G401 (cell line): ENCODE data around the gene PCBP3. TPM values are rescaled to one million over a fixed set of nuclear protein-coding genes. Genes with fewer than 3 reads are reported as not detected.
"Not testable (repeated sequence)": the region's sequence is repeated elsewhere in the genome, so short reads cannot be mapped to it uniquely, and the experiment has no call there.

Source experiments
- DNase-seq: peaks from one replicate; pipeline ENCODE4 v3.0.0-alpha.2; 2015; ENCODE audit warnings: low spot score
- in situ Hi-C: cut with HindIII; loops from 2 replicates; pipeline ENCODE4 v1.10.0; 2016; ENCODE audit warnings: low sequenced_read_pairs, mixed read lengths
- total RNA-seq: library from RNA; depleted of rRNA; stranded (reverse); fragments of >200 nt; shearing (Covaris generic); gene quantifications from 2 replicates; pipeline ENCODE4 v1.2.3, GENCODE V29; 2014

The PCBP3 gene
- total RNA-seq, 1 experiment from 2014 or later = 1.7 TPM

DNA sequence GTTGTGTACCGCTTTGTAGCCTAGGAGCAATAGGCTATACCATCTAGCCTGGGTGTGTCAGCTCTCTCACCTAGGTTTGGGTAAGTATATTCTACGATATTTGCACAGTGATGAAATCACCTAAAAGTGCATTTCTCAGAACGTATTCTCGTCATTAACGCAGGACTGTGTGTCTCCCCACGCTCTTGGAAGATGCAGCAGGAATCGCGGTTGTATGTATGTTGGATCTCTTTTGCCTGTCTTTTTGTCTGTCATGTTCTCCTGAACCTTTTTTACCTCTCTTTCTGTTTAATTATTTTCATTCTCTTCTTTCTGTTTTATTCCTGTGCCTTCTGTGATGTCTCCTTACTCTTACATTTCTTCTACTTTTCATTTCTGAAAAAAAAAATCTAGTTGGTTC is 197.5 kb downstream of the PCBP3 start:
- no peak for DNase-seq
- in situ Hi-C loops = no loop called here

DNA sequence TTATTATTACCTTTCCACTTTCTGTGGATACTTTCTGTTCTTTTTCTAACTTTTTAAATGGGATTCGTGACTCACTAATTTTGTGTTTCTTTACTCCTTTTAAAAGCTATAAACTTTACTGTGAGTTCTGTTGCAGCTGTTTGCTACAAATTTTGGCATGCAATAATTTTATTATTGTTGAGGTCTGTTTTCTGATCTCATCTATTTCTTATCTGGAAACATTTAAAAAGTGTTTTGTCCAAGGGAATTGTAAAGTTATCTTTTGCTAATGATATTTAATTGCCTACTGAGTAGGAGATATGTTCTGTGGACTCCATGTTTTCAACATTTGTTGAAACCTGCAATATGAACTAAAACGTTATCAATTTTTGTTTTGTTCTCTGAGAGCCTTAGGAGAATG is 199.9 kb downstream of the PCBP3 start:
- in situ Hi-C loops = no loop called here
- DNase-seq = no peak

DNA sequence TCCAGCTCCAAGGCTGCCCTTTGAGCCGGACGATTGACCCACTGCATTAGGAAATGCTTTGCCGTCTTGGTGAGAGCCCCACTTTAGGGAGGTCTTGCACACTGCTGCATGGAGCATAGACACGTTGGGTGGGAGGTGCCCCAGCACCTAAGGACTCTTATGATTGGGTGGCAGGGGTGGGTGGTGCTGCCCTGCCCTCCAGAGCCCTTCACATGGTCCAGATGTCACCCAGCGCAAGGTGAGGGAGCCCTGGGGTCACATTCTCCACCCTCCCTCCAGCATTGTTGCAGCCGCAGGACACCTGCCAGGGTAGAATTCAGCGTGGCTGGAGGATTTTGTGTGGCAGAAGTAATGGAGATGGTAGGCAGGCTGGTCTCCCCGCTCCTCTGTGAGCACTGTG is 200.7 kb downstream of the PCBP3 start:
- in situ Hi-C loops = no loop called here

GRCh38 chr21:45845063-45845769 is 201.7 kb downstream of the PCBP3 start:
- in situ Hi-C loops = no loop called here
- no peak for DNase-seq

More for the DNA sequence above, 200.7 kb downstream of the PCBP3 start:
- no peak for DNase-seq

- DNase-seq = no peak
- in situ Hi-C loops = no loop called here
These were observed 202.2 kb downstream of the PCBP3 start for GRCh38 chr21:45845770-45846090.

DNA sequence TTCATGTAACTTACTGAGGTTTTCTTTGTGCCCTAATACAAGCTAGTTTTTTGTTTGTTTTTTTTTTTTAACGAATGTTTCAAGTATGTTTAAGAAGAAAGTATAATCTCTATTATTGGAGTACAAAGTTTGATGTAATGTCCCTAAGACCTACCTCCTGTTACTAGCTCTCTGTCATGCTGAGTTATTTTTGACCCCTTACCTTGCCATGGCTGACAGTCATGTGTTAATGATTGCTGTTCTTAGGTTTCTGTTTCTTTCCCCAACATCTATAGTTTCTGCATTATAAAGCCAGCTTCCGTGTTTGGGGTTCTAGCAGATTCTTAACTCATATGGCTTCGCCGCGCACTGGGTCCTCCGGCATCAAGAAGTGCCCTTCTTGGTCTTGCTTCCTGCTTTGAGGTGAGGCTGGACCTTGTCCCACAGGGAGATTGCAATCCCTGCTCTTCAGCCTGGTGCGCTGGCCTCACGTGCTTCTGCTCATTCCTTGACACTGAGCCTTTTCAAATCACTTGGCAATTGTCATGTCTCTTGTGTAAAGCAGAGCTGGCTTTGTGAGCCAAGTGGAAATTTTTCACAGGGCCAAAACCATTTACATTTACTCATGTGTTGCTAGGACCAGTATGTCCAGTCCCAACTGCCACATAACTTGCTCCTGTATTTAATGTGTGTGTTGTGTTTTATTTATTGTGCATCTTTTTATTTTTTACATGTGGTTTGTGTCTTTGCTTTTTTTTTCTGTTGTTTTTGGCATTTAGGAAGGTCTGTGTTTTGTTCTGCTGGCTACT is 203.0 kb downstream of the PCBP3 start:
- peak; percentile 94 for DNase-seq
- in situ Hi-C loops = no loop called here

DNA sequence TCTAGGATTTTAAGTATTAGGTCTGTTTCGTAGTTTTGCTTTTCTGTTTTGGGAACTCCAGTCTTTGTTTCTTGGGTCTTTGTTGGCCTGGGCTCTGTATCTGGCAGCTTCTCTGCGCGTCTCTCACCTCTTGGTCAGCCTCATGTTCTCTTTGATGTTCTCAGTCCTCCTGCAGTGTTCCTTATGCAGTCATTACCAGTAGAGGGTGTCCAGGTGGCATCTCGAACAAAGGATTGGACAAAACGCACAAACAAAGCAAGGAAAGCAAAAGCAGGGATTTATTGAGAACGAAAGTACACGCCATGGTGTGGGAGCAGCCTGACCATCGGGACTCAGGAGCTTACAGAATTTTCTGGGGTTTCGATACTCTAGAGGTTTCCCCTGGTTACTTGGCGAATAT is 204.3 kb downstream of the PCBP3 start:
- peak; percentile 95 for DNase-seq
- in situ Hi-C loops = no loop called here

DNA sequence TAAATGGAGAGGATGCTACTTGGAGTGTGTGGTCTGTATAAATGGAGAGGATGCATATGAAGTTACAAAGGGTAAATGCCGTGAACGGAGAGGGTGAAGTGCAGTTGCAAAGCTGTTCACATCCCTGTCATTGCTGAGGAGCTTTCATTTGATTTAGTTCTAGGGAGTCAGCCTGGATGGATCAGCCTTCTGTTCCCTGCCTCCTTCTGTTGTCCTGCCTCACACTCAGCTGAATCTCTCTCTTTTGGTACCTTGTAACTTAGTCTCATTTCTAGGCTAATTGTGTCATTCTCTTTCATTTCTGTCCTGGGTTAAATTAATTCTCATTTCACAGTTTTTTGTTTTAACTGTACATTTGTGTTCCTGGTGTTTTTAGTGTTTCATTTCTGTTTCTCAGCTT is 204.8 kb downstream of the PCBP3 start:
- in situ Hi-C loops = no loop called here
- DNase-seq = peak; percentile 72

GRCh38 chr21:45848805-45849204 is 205.3 kb downstream of the PCBP3 start:
- peak; percentile 58 for DNase-seq
- in situ Hi-C loops = no loop called here

DNA sequence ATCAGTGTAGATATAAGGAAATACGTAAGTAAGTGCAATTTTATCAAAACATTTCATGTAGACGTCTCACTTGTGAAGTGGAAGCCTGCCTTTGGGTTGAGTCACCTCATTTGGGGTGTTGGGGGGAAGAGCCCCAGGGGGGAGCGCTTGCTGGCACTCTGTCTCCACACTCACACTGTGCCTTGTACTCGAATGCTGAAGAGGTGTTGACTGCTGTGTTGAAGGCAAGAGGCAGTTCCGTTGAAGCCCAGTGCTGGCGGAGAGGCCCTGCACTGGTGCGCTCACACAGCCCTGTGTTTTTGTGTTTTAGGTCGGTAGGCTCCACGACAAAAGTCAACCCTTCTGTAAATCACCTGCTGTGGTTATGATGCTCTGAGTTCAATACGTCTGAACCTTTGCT is 206.1 kb downstream of the PCBP3 start:
- in situ Hi-C loops = no loop called here
- DNase-seq = no peak

DNA sequence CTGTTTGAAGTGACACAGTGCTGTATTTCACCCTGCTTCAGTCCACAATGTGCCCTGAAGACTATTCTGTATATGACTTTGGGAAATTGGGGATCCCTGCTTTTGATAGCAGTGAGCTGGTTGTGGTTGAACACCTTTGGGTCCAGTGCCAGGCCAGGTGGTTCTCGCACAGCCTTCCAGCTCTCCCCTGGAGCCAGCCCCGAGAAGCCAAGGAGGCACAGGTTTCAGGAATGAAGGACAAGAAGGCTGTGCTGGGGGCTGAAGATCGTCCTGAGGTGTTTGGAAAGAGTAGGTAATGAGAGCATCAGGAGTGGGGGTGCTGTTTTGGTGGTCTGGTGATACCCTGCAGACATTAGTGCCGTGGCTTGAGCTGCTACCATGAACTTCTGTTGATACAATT is 206.7 kb downstream of the PCBP3 start:
- DNase-seq = no peak
- in situ Hi-C loops = no loop called here

DNA sequence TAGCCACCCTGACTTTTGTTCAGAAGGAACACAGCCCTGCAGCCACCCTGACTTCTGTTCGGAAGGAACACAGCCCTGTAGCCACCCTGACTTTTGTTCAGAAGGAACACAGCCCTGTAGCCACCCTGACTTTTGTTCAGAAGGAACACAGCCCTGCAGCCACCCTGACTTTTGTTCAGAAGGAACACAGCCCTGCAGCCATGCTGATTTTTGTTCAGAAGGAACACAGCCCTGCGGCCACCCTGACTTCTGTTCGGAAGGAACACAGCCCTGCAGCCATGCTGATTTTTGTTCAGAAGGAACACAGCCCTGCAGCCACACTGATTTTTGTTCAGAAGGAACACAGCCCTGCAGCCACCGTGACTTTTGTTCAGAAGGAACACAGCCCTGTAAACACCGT is 208.9 kb downstream of the PCBP3 start:
- DNase-seq, in situ Hi-C loops: not testable (repeated sequence)

GRCh38 chr21:45852886-45853400 is 209.4 kb downstream of the PCBP3 start:
- no peak for DNase-seq
- in situ Hi-C loops = no loop called here

DNA sequence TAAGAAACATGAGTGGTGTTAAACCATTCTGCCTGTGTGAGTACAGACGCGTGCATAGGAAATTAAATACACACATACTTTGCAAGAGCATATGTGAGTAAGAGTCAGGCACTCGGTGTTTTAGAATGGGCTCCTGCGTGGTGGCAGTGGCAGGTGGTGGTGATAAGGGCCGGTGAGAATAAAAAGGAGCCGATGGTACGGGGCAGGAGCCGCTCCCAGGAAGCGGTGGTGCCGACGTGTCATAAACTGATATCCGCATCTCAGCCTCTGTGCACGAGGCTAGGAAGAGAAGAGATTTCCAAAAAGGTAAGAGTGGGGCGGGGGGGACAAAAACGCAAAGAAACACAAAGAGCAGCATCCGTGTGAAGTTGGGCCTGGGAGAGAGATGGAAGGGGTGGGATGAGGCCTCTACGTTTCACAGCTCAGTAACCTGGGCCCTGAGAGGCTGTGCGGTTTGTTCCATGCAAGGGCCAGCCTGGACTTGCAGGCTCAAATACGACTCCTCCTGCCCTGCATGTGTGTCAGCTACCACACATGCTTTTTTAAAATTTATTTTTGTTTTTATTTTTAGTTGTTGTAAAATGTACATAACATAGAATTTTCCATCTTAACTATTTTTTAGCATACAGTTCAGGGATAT is 210.3 kb downstream of the PCBP3 start:
- in situ Hi-C loops = no loop called here
- DNase-seq = no peak

DNA sequence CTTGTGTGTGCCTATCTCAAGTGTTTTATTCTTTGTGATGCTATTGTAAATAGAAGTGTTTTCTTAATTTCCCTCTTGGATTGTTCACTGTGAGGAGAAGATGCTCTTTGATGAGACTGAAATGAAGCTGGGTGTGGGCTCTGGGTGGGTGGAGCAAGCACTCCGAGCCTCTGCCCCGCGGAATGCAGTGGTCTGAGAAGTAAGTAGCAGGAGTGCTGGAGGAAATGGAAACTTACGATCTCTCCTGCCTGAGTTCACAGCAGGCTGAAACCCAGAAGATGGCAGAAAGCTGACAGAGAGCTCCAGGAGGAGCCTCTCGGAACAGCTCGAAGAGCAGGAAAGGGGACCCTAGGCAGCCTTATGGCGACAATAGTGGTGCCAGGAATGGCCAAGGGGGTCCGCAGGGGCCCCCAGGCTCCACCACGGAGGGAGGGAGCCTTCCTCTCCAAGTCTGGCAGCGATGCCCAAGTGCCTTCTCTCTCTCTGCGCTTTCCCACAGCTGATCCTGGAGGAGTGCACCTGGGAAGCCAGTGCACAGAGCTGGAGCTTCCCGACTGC is 211.2 kb downstream of the PCBP3 start:
- DNase-seq = no peak
- in situ Hi-C loops = no loop called here

GRCh38 chr21:45855248-45855811 is 211.8 kb downstream of the PCBP3 start:
- DNase-seq = no peak
- in situ Hi-C loops = no loop called here

DNA sequence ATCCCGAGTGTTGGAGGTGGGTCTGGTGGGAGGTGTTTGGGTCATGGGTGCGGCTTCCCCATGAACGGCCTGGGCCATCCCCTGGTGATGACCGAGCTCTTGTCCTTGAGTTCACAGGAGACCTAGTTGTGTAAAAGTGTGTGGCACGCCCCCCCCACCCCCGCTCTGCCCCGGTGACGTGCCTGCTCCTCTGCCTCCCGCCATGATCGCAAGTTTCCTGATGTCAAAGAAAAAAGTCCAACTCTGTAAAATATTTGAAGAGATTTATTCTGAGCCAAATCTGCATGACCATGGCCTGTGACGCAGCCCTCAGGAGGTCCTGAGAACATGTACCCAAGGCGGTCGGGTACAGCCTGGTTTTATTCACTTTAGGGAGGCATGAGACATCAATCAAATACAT is 212.9 kb downstream of the PCBP3 start:
- in situ Hi-C loops = no loop called here
- no peak for DNase-seq

DNA sequence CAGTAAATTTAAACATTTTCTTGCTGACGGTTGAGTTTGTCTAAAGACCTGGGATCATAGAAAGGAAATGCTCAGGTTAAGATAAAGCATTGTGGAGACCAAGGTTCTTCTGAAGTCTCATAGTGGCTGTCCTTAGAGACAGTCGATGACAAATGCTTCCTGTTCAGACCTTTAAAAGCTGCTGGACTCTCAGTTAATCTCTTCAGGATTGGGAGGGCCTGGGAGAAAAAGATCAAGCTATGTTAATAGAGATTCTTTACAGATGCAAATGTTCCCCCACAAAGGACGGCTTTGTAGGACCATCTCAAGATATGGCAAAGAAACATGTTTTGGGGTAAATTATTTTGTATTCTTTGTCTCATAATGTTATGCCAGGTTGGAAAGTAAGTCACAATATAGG is 213.4 kb downstream of the PCBP3 start:
- DNase-seq = no peak
- in situ Hi-C loops = no loop called here

DNA sequence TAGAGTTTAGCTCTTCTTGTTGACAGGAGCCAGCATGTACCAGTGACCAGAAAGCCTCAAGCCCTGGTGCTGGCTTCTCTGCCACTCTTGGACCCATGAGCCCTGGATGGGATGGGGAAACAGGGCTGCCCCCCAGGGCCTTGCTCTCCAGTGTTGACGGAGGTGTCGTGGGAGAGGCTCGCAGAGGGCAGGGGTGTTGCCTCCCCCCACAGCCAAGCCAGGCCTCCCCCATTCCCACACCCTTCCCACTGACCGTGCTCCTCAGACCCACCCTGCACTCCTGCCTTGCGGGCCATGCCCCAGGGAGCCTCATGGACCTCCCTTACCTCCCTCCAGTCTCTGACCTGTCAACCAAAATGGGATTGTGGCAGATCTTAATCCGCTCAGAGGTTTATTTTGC is 214.2 kb downstream of the PCBP3 start:
- no peak for DNase-seq
- in situ Hi-C loops = no loop called here

DNA sequence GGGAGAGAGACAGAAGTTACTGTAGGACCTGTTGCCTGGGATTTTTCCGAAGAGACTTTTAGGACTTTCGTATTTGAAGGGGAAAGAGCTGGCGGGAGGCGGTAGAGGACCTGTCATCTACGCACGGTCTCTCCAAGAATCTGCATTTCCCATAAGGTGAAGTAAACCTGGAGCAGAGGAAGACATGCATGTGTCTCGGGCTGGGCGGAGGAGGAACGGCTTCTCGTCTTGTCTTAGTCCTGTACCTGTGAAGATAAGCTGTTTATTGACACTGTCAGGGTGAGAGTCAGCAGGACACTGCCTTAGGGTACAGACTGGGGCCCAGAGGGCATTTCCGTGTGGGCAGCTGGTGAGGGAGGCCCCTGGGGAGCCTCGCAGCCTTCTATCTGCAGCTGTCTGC is 214.7 kb downstream of the PCBP3 start:
- DNase-seq = no peak
- in situ Hi-C loops = no loop called here
